NCI-H128 (cell line): ENCODE results near the gene REXO4.
"Not testable (repeated sequence)": the region's sequence is repeated elsewhere in the genome, so short reads cannot be mapped to it uniquely, and the experiment has no call there.

Experiments
- DNase-seq: peaks from one replicate; lab custom pipeline; 2025; ENCODE audit not compliant: unreplicated experiment; lab: John Stamatoyannopoulos, UW

Gene REXO4

DNA sequence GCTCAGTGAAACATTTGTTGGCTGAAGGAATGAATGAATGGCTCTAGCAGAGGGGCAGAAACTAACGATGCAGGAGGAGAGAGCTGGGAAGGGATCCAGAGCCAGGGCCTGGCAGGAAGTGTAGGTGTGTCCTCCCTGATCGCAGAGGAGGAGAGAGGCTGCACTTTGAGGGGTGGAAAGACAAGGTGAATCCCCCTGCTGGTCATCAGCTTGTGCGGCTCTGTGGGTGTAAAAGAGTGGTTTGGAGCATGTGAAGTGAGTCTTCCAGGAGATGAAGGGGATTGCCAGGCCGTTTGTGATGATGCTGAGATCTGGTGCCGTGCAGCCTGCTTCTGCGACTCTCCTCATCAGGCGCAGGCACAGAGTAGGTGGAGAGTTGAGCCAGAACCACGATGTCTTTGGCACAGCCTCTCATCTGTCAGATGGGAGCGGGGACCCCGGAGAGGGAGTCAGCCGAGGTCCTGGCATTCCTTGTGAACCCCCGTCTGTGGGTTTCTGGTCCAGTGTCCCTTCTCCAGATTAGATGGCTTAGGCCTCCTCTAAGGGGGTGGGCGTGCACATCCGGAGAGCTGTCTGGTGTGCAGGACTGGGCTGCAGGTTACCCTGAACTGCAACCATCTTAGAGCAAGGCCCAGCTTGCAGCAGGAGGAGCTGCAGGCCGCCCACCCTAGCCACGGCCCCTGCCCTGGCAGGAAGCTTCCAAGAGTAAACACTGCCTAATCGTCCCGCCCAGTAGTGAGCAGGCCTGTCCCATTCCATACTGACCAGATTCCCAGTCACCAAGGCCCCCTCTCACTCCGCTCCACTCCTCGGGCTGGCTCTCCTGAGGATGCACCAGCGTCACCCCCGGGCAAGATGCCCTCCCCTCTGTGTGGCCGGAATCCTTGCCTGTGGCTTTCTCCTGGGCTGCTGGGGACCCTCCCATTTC is 4.1 kb upstream of the REXO4 start, which contains the start of gene ADAMTS13:
Gene ADAMTS13, plus strand, starts transcription at position 753 of the 928 bp plus-strand sequence. Its CDS starts 77 bp downstream, at position 830.
- no peak for DNase-seq

DNA sequence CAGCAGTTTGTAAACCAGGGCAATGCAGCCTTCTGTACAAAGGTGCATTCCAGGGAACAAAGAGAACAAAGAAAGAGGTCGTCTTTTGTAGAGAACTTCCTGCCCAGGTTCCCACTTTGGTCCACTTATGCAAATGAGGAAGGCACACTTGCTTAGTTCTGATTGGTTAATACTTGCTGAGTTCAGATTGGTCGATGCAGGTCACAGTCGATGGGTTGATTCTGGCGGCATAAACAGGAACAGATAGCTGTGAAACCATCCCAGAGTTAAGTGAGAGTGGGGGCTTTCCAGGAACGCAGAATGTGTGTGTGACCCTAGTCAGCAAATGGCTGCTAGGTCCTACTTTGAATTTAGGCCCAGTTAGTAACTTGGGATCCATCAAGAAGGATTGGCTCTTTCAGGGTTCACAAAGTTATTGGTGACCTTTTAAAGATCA is 2.6 kb upstream of the REXO4 start:
- DNase-seq = no peak

DNA sequence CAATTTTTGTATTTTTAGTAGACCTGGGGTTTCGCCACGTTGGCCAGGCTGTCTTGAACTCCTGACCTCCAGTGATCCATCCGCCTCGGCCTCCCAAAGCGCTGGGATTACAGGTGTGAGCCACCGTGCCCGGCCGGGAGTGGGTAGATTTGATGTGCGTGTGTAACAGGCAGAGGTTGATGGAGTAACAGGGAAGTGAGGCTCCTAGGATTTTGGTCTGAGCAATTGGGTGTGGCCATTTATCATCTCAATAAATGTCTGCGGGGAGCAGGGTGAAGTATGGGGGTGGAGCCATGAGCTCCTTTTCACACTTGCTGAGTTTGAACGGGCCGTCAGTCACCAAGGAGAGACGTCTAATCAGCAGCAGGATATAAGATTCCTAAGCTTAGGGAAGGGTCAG is 1.2 kb upstream of the REXO4 start:
- no peak for DNase-seq

DNA sequence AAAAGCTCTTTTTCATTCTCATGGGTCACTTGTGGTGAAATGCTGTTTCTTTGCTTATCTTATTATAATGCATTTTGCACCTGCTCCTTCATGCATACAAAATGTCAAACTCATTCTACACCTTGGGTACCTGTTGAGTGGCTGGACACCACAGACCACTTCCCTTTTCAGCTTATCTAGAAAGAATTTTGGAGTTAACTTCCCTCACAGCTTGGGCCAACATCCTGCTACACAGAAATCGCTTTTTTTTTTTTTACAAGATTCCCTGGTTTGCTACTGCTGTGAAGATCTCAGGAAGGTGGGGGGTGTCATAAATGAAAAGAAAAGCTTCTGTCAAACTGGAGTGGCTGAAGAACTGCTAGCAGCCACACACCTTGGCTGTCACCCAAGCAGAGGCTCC is 2.6 kb downstream of the REXO4 start:
- no peak for DNase-seq

DNA sequence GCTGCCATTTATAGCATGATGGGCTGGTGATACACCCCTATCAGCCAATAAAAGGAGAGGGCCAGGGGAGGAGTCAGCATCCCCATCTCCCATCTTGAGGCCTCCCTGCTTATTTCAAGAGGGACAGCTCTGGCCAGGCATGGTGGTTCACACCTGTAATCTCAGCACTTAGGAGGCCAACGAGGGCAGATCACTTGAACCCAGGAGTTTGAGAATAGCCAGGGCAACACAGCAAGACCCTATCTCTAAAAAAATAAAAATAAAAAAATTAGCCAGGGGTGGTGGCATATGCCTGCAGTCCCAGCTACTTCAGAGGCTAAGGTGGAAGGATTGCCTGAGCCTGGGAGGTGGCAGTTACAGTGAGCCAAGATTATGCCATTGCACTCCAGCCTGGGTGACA is 9.8 kb downstream of the REXO4 start:
- no peak for DNase-seq

DNA sequence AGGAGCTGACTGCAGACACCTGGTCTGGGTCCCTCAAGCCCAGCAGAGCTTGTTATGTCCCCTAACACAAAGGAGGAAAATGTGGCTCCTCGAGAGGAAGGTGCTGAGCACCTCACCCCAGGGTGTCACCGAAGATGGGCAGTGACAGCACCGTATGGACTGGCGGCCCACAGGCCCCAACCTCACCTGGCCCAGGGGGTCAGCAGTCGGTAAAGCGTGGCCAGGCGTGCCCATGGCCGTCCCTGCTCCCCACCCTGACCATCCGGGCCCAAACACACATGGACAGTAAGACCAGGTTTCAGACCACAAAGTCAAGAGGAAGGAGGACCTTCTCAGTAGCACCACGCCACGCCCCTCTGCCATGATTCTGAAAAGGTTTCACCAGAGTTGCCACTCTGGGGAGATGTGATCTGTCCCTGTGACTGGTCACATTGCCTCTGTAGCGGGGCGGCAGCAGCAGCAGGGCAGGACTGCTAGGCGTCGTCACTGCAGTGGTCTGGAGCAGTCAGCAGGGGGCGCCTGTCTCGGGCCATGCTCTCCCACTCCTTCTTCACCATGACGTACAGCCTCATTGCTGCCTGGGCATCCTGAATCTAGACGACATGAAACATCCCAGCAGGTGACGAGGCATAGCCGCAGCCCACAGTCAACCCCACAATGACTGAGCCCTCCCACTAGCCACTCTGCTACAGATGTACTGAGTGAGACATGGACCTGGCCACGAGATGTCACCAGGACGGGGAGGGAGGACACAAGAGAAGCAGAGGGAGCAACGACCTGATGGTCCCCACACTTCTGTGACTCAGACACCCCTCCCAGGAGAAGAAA is 11.1 kb downstream of the REXO4 start:
- DNase-seq = peak; percentile 10

DNA sequence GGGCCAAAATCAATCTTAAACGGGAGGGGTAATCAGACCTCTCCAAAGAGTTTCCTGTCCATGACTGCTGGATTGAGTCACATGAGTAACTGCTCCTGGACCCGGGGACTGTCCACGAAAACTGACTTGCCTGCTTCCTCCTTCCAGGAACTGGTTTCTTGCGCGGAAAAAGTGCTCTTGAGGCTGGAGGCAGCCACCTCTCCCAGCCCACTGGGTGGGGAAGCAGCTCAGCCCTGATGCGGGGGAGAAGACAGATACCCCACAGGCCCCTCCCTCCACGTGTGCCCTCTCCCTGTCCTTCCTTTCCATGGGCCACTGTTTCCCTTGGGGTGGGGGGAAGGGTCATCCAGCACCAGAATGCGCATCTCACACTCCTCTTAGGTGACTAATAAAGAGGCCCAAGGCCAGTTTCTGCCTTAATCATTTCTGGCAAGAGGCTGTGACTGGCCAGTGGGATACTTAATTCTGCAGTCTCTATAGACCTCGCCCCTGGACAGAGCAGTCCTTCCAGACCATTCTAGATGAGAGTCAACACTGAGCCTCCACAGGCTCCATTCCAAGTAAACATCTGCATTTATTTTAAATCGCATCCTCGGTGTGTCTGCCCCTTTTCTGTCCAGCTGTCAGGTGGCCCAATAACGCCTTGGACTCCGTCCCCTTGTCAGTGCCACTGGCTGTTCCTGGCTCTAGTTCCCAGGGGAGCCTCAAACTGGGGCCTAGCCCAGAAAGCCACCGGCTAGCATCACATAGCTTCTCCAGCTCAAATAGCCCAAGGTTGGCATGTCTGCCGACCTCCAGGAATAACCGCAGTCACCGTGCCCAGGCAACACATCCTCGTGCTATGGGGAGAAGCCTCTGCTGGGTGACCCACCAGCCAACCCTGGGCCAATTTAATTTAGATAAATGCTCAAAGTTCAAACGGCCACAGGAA is 12.0 kb downstream of the REXO4 start:
- DNase-seq = no peak

DNA sequence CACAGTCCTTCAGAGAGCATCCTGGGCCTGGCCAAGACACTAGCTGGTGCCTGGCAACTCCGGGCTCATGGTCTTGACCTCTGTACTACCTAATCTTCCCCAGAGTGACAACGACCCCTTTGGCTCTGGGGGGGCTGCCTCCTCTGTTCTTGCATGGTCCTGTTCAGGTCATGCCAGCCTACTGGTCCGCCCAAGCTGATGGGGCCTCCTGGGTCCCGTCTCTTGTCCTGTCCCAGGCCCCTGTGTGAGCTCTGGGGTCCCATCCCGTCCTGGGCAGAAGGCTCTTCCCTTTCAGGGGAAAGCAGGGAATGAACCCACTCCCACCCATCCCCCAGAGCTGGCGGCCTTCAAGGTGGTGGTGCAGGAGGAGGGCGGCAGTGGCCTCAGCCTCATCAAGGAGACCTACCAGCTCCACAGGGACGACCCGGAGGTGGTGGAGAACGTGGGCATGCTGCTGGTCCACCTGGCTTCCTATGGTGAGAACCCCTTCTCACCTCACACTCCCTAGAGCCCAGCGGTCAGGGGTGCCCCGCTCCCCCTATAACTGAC is 13.3 kb downstream of the REXO4 start:
- DNase-seq = no peak

DNA sequence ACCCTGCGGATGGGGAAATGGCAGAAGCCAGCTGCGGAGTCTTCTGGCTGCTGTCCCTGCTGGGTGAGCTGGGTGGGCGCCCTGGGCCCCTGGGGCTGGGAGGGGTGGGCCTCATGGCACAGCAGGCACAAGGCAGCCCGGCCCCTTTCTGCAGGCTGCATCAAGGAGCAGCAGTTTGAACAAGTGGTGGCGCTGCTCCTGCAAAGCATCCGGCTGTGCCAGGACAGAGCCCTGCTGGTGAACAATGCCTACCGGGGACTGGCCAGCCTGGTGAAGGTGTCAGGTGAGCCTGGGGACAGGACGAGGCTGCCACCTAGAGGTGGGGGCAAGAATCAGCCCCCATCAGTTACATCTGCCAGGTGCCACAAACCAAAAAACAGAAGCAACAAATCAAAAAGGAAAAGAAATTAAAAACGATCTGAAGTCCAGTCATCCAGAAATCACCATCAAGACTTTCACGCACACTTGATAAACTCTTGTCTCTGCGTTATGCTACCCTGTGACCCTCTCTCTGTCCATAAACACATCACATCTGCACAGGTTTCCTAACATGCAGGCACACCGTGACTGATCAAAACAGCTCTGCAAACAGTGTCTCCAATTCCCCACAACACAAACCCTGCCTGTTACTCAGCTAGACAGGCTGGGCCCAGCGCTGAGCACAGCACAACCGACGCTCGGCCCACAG is 13.9 kb downstream of the REXO4 start:
- DNase-seq = peak; percentile 25

DNA sequence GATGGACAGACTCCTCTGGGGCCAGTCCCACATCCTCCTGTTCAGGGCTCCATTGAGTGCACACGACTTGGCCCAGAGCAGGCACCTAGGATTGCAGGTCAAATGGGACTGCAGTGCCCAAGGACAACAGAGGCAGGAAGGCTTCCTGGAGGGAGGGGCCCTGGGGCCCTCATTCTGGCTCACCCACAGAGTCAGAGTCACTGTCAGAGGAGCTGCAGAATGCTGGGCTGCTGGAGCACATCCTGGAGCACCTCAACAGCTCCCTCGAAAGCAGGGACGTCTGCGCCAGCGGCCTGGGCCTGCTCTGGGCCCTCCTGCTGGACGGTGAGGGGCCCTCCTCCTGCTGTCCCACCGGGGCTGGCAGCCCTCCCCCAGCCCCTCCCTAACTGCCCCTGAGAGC is 15.1 kb downstream of the REXO4 start:
- no peak for DNase-seq

DNA sequence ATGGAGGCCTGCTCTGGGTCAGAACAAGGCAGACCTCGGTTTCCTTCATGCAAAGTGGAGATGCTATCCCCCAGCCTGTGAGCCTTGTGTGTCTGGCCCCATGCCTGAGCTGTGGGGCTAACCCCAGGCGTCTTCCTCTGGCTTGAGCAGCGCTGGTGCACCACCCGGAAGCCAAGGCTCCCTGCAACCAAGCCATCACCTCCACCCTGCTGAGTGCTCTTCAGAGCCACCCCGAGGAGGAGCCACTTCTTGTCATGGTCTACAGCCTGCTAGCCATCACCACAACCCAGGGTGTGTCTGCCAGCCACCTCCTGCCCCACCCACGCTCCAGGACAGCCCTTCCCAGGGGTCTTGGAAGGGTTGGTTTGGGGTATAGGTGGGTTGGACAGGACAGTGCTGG is 16.2 kb downstream of the REXO4 start:
- no peak for DNase-seq

DNA sequence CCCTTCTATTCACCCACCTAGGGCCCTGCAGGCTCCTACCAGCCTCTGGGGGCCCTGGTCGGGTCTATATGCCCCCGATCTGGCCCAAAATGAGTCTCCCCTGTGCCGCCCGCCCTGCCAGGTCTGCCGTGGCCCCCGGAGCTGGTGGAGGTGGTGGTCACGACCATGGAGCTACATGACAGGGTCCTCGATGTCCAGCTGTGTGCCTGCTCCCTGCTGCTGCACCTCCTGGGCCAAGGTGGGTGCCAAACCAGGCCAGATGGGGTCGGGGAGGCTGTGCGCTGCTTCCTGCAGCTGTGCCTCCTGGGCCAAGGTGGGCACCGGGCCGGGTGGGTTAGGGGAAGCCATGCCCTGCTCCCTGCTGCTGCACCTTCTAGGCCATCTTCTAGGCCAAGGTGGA is 17.5 kb downstream of the REXO4 start:
- no peak for DNase-seq

DNA sequence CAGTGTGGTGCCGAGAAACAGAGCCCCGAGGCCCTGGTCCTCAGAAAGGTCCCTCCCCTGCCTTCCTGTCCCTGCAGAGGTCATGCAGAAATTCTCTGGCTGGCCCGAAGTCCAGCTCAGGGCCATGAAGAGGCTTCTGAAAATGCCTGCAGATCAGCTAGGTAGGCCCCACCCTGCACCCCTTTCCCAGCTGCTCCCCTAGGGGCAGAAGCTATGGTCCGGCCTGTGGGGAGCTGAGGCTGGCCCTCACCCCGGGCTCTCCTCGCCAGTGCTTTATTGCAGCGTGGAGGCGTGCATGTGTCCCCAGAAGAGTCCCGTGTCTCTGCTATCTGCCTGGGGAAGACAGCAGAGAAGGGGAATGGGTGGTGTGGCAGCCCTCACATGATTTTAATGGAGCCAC is 19.9 kb downstream of the REXO4 start:
- no peak for DNase-seq

DNA sequence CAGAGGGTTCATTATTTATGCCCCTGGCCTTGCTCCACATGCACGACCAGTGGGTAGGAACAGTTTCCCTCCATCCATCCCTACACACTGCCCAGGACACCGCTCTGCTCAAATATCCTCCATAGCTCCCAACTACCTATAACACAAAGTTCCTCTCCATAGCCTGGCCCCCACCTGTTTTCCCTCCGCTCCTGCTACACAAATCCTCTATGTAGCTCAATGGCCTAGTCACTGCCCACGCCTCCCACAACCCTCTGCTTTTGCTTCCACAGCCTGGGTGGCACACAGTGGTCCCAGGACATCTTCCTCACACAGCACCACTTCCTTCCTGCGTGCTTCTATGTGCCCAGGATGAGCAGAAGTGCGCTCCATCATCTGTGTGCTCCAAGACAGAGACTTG is 20.4 kb downstream of the REXO4 start:
- no peak for DNase-seq

DNA sequence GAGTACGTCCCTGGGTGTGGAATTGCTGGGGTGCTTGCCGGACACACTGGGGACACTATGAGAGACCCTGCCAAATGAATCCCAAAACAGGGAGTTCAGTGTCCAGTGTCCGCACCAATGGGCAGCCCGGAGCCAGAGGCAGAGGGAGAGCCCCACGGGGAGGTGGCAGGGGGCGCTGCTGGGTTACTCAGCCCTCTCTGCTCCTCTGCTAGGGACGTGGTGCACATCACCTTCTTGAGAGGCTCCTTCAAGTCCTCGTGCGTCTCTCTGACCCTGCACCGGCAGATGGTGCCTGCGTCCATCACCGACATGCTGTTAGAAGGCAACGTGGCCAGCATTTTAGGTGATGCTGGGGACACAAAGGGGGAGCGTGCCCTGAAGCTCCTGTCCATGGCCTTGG is 20.9 kb downstream of the REXO4 start:
- no peak for DNase-seq

DNA sequence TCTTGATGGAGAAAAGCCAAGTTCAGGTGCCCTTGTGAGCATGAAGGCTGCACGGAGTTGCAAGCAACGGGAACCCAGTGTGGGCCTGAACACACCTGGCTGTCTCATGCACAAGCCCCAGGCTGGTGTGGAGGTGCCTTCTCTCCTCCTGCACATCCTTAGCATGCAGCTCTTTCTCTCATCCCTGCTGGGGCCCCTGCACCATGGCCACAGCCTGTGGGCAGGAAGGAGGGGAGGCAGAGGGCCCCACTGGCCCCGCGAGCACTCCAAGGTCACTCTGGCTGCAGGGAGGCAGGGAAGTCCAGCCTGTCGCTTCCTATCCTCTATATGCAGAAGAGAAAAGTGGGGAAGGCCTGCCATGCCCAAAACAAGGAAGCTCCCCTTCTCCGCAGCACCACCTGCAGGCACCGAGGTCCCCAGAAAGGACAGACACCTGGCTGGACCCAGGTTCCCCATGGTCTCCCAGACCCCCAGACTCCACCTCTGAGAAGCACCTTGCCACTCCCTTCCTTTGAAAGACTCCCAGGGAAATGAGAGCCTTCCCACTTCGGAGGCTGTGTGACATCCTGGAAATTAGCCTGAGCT is 23.0 kb downstream of the REXO4 start:
- DNase-seq = no peak

DNA sequence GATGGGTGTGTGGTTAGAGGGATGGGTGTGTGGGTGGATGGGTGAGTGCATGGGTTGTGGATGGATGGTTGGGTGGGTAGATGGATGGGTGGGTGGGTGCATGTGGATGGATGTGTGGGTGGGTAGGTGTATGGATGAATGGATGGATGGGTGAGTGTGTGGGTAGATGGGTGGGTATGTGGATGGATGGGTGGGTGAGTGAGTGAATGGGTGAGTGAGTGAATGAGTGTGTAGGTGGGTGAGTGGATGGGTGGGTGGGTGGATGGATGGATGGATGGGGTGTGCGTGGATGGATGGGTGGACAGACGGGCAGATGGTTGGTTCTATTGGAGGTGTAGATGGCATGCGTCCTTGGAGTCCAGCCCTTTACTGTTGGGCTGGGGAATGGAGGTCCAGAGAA is 24.4 kb downstream of the REXO4 start:
- no peak for DNase-seq

DNA sequence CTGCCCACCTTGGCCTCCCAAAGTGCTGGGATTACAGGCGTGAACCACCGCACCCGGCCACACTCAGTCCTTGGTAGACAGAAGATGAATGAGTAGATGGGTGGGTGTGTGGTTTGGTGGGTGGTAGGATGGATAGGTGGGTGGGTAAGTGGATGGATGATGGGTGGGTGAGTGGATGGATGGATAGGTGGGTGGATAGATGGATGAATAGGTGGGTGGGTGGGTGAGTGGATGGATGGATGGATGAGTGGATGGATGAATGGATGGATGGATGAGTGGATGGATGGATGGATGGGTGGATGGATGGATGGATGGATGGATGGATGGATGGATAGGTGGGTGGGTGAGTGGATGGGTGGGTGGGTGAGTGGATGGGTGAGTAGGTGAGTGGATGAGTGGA is 25.5 kb downstream of the REXO4 start:
- DNase-seq = not testable (repeated sequence)

DNA sequence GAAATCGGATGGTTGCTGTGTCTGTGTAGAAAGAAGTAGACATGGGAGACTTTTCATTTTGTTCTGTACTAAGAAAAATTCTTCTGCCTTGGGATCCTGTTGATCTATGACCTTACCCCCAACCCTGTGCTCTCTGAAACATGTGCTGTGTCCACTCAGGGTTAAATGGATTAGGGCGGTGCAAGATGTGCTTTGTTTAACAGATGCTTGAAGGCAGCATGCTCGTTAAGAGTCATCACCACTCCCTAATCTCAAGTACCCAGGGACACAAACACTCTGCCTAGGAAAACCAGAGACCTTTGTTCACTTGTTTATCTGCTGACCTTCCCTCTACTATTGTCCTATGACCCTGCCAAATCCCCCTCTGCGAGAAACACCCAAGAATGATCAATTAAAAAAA is 26.4 kb downstream of the REXO4 start:
- DNase-seq = not testable (repeated sequence)

DNA sequence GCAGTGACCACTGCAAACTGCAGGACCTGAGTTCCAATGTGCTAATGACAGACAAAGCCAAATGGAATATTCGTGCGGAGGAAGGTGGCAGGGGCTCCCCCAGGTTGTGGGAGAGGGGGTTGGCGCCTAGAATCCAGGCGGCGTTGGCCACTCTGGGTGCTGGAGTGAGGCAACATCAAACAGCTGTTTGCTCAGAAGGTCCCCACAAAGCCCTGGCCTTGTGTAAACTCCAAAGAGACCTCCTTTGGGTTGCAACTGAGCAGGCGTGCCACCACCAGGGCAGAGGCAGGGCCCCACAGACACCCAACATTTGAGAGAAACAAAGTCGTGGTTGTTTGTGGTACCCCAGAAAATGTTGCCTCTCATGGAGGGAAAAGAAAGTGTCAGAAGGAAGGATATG is 27.1 kb downstream of the REXO4 start:
- no peak for DNase-seq
